HCT116 (cell line): Measurements from ENCODE around the gene TIMM10. TPM values are rescaled to one million over a fixed set of nuclear protein-coding genes. Genes with fewer than 3 reads are reported as not detected.
A peak's percentile ranks its signal among the peaks of the same experiment; 100 is the strongest.

ENCODE experiments used
- ATAC-seq: fragments of 200-7000 bp; cut with Tn5 transposase; 2 replicates; pipeline ENCODE4 v1.9.1; 2020; ENCODE audit warnings: mild to moderate bottlenecking, moderate library complexity
- BruUV-seq: library from RNA; stranded (reverse); fragments of 400-500 nt; replicated peaks from 2 replicates; lab custom pipeline; 2021; lab: Mats Ljungman, UMichigan
- CTCF ChIA-PET: fragments of 300-600 bp; sonication (Branson Sonifier 250); formaldehyde crosslinking; loops from one replicate; lab custom pipeline; 2021; ENCODE audit warnings: antibody characterized with exemption; lab: Charles Lee
- POLR2A ChIA-PET: fragments of 300-600, 350-600 bp; sonication (Branson Sonifier 250); formaldehyde crosslinking; loops from one replicate; lab custom pipeline; 2021; ENCODE audit warnings: antibody characterized with exemption; lab: Charles Lee
- RAD21 ChIA-PET, 2 experiments: fragments of 300-600 bp; sonication (Branson Sonifier 250); formaldehyde crosslinking; loops; one replicate each; lab custom pipeline; 2023; ENCODE audit warnings: low total read pairs in 2 of 2; ENCODE audit not compliant: uncharacterized antibody in 2 of 2, unreplicated experiment in 2 of 2, low non-redundant PET in 1 of 2; lab: Charles Lee
- DNase-seq: peaks from one replicate; pipeline ENCODE4 v3.0.0-alpha.2; 2010; ENCODE audit warnings: low read depth, low spot score
- H2AFZ ChIP-seq: fragments of 200-600 bp; shearing (Covaris generic), sonication (generic); 2 replicates; pipeline ENCODE4 v1.6.1; 2017; ENCODE audit warnings: low read depth, mixed run types, mixed read lengths, antibody characterized with exemption, low read length; ENCODE audit not compliant: poor library complexity, severe bottlenecking
- H3K27ac ChIP-seq: 2 replicates; pipeline ENCODE4 v1.5.1; 2012; ENCODE audit warnings: low read depth, low read length
- H3K27me3 ChIP-seq: fragments of 200-600 bp; sonication (generic); 2 replicates; pipeline ENCODE4 v1.6.1; 2016; ENCODE audit warnings: mixed run types, low read length, mixed read lengths; ENCODE audit not compliant: insufficient read depth
- H3K36me3 ChIP-seq, 2 experiments: fragments of 200-500 bp in 1 of 2; fragments of 200-600 bp in 1 of 2; sonication (Bioruptor generic) in 1 of 2; sonication (generic) in 1 of 2; 2 replicates each; pipeline versions ENCODE4 v1.5.1 to v1.6.1; 2014 to 2016; ENCODE audit warnings: low read length in 2 of 2, inconsistent platforms in 1 of 2, mixed read lengths in 1 of 2, mixed run types in 1 of 2; ENCODE audit not compliant: insufficient read depth in 2 of 2, control insufficient read depth in 1 of 2
- H3K4me1 ChIP-seq, 2 experiments: fragments of 200-600 bp in 1 of 2; sonication (generic) in 1 of 2; 2 replicates each; pipeline versions ENCODE4 v1.5.1 to v1.6.1; 2012 to 2017; ENCODE audit warnings: low read length in 2 of 2, inconsistent platforms in 1 of 2, mild to moderate bottlenecking in 1 of 2, mixed read lengths in 1 of 2, mixed run types in 1 of 2, moderate library complexity in 1 of 2; ENCODE audit not compliant: insufficient read depth in 2 of 2, control insufficient read depth in 1 of 2
- H3K4me2 ChIP-seq: fragments of 200-600 bp; sonication (generic); 2 replicates; pipeline ENCODE4 v1.6.1; 2017; ENCODE audit warnings: mixed run types, low read length, mixed read lengths
- H3K4me3 ChIP-seq, 2 experiments: fragments of 200-600 bp in 1 of 2; sonication (generic) in 1 of 2; replicated peaks in 1 of 2; 2 replicates each; pipeline ENCODE4 v1.5.1; 2011 to 2016; ENCODE audit warnings: low read length in 2 of 2, control low read depth in 1 of 2, low read depth in 1 of 2, mild to moderate bottlenecking in 1 of 2, mixed read lengths in 1 of 2, mixed run types in 1 of 2
- H3K79me2 ChIP-seq: fragments of 200-600 bp; sonication (generic); 2 replicates; pipeline ENCODE4 v1.6.1; 2017; ENCODE audit warnings: mild to moderate bottlenecking, mixed run types, low read length, moderate library complexity, mixed read lengths; ENCODE audit not compliant: insufficient read depth
- H3K9ac ChIP-seq: fragments of 200-600 bp; sonication (generic); 2 replicates; pipeline ENCODE4 v1.6.1; 2016; ENCODE audit warnings: low read length, mixed read lengths
- H3K9me2 ChIP-seq: fragments of 200-600 bp; sonication (generic), shearing (Covaris generic); 2 replicates; pipeline ENCODE4 v1.6.1; 2017; ENCODE audit warnings: mixed run types, mild to moderate bottlenecking, moderate library complexity; ENCODE audit not compliant: insufficient read depth
- H3K9me3 ChIP-seq, 2 experiments: fragments of 200-500 bp in 1 of 2; fragments of 200-600 bp in 1 of 2; sonication (Bioruptor generic) in 1 of 2; sonication (generic) in 1 of 2; 2 replicates each; pipeline ENCODE4 v1.6.1; 2014 to 2017; ENCODE audit warnings: low read length in 2 of 2, mixed read lengths in 2 of 2, inconsistent platforms in 1 of 2, low read depth in 1 of 2, mild to moderate bottlenecking in 1 of 2, mixed run types in 1 of 2, moderate library complexity in 1 of 2; ENCODE audit not compliant: control insufficient read depth in 1 of 2, insufficient read depth in 1 of 2
- H4K20me1 ChIP-seq: fragments of 200-600 bp; sonication (generic), shearing (Covaris generic); 2 replicates; pipeline ENCODE4 v1.6.1; 2017; ENCODE audit warnings: mixed run types, mild to moderate bottlenecking, moderate library complexity; ENCODE audit not compliant: insufficient read depth
- CBX3 ChIP-seq: IDR thresholded peaks from 2 replicates; pipeline ENCODE4 v1.6.1; 2012; ENCODE audit warnings: low read depth
- EGR1 ChIP-seq: IDR thresholded peaks from 2 replicates; pipeline ENCODE4 v1.6.1; 2012; ENCODE audit warnings: low read depth
- ELF1 ChIP-seq: IDR thresholded peaks from 2 replicates; pipeline ENCODE4 v1.6.1; 2012; ENCODE audit warnings: low read depth, borderline replicate concordance
- EZH2 ChIP-seq: fragments of 200-600 bp; sonication (generic); IDR thresholded peaks from 2 replicates; pipeline ENCODE4 v1.6.1; 2017; ENCODE audit warnings: antibody characterized with exemption, mixed run types
- EZH2phosphoT487 ChIP-seq: fragments of 200-600 bp; IDR thresholded peaks from 2 replicates; pipeline ENCODE4 v1.6.1; 2018; ENCODE audit warnings: antibody characterized with exemption, borderline replicate concordance
- FOSL1 ChIP-seq: IDR thresholded peaks from 2 replicates; pipeline ENCODE4 v1.6.1; 2012; ENCODE audit warnings: low read depth
- JUND ChIP-seq: IDR thresholded peaks from 2 replicates; pipeline ENCODE4 v1.6.1; 2012
- MAX ChIP-seq: IDR thresholded peaks from 2 replicates; pipeline ENCODE4 v1.6.1; 2012
- POLR2A ChIP-seq: IDR thresholded peaks from 2 replicates; pipeline ENCODE4 v1.7.0; 2011; ENCODE audit warnings: borderline replicate concordance; ENCODE audit not compliant: insufficient read depth, insufficient read length; ENCODE audit errors: extremely low read depth
- RAD21 ChIP-seq: IDR thresholded peaks from 2 replicates; pipeline ENCODE4 v1.6.1; 2012; ENCODE audit warnings: low read depth, mild to moderate bottlenecking
- REST ChIP-seq: IDR thresholded peaks from 2 replicates; pipeline ENCODE4 v1.6.1; 2012; ENCODE audit warnings: low read depth
- SIN3A ChIP-seq: IDR thresholded peaks from 2 replicates; pipeline ENCODE4 v1.6.1; 2012; ENCODE audit warnings: low read depth
- TCF7L2 ChIP-seq: IDR thresholded peaks from 2 replicates; pipeline ENCODE4 v1.7.0; 2011; ENCODE audit warnings: borderline replicate concordance, inconsistent platforms; ENCODE audit not compliant: insufficient read depth, insufficient read length; ENCODE audit errors: extremely low read depth
- ZNF274 ChIP-seq: fragments of 200-500 bp; sonication (Bioruptor generic); IDR thresholded peaks from 2 replicates; pipeline ENCODE4 v1.6.1; 2014; ENCODE audit warnings: mild to moderate bottlenecking, low read depth, low read length, inconsistent platforms
- intact Hi-C: fragments of 100-400 bp; cut with micrococcal nuclease; formaldehyde crosslinking; loops from 2 replicates; pipeline ENCODE4 v1.10.0; 2022
- total RNA-seq: library from RNA; stranded (reverse); gene quantifications from one replicate; pipeline ENCODE4 v1.2.1, GENCODE V29; 2021; ENCODE audit not compliant: unreplicated experiment

TIMM10 gene
- total RNA-seq, 1 experiment from 2014 or later: 65.6 TPM

- no peak for DNase-seq
- intact Hi-C loops: no loop called here
- RAD21 ChIA-PET: interaction anchor here in 1 of 2 experiments (0.6 kb wide), 1 partner anchor 10 kb away, joined by 3 read pairs; no protein-coding TSS in a partner anchor
- Histone ChIP-seq H3K27me3 (no peaks in the 10 kb centered on the region), H3K4me2 (peak overlapping the region; percentile 30), H3K27ac (no peak overlapping the region), H4K20me1 (no peaks in the 10 kb centered on the region), H3K9ac (no peak overlapping the region), H3K36me3 (no peaks in the 10 kb centered on the region)
- CTCF ChIA-PET: interaction anchor here (1.2 kb wide), 1 partner anchor 13 kb away, joined by 3 read pairs; no protein-coding TSS in a partner anchor
- no TSS peak for BruUV-seq
- no peak for TF ChIP-seq MAX
- TF ChIP-seq RAD21: no peak
- TF ChIP-seq POLR2A: no peak
- no peak for TF ChIP-seq ELF1
- TF ChIP-seq TCF7L2: peak; percentile 51
- TF ChIP-seq, all 23 proteins: peak for 1
- Histone ChIP-seq H3K9me2 (no peaks in the 10 kb centered on the region), H3K4me1 (peaks cover 0 to 12% of the 10 kb centered on the region in 2 experiments; a peak in 3 of 4 replicates), H2AFZ (no peak overlapping the region), H3K9me3 (no peaks in the 10 kb centered on the region), H3K79me2 (no peaks in the 10 kb centered on the region), H3K4me3 (no peak overlapping the region)
- POLR2A ChIA-PET: no interaction called here
- ATAC-seq: peak; percentile 88
Measured at GRCh38 chr11:57546869-57547475, 16.4 kb upstream of the TIMM10 start.

GRCh38 chr11:57546451-57546850 is 15.9 kb upstream of the TIMM10 start:
- POLR2A ChIA-PET: no interaction called here

More at GRCh38 chr11:57546451-57546850, 15.9 kb upstream of the TIMM10 start:
- no peaks in the 10 kb centered on the region for H3K36me3 ChIP-seq
- H3K4me3 ChIP-seq: no peak overlapping the region
- TF ChIP-seq SIN3A: no peak
- no peak for TF ChIP-seq CBX3
- TF ChIP-seq EGR1: no peak
- TF ChIP-seq REST: no peak
- TF ChIP-seq ELF1: no peak
- no peak for TF ChIP-seq EZH2
- no peak for TF ChIP-seq ZNF274
- TF ChIP-seq FOSL1: no peak
- no peak for TF ChIP-seq EZH2phosphoT487
- no peak for TF ChIP-seq MAX
- no peak for TF ChIP-seq POLR2A
- TF ChIP-seq JUND: no peak
- RAD21 ChIA-PET: no interaction called here
- H3K79me2 ChIP-seq: no peaks in the 10 kb centered on the region
- intact Hi-C loops: no loop called here
- no peaks in the 10 kb centered on the region for H4K20me1 ChIP-seq
- no peak overlapping the region for H2AFZ ChIP-seq
- DNase-seq (no peak), ATAC-seq (no peak)
- no peak overlapping the region for H3K4me2 ChIP-seq
- CTCF ChIA-PET: interaction anchor here (1.2 kb wide), 1 partner anchor 13 kb away, joined by 3 read pairs; no protein-coding TSS in a partner anchor
- H3K9ac ChIP-seq: no peak overlapping the region
- BruUV-seq: no TSS peak
- H3K27ac ChIP-seq: no peak overlapping the region
- no peaks in the 10 kb centered on the region for H3K27me3 ChIP-seq
- H3K4me1 ChIP-seq: peaks cover 0 to 12% of the 10 kb centered on the region in 2 experiments; a peak in 3 of 4 replicates
- H3K9me3 ChIP-seq: no peaks in the 10 kb centered on the region
- no peaks in the 10 kb centered on the region for H3K9me2 ChIP-seq
